T-helper 22 cell (primary cell): ENCODE measurements around the gene SMAD3.

Experiments
- DNase-seq: peaks from one replicate; pipeline ENCODE4 v3.0.0-alpha.2; 2020; ENCODE audit warnings: low read depth

Gene SMAD3

DNA sequence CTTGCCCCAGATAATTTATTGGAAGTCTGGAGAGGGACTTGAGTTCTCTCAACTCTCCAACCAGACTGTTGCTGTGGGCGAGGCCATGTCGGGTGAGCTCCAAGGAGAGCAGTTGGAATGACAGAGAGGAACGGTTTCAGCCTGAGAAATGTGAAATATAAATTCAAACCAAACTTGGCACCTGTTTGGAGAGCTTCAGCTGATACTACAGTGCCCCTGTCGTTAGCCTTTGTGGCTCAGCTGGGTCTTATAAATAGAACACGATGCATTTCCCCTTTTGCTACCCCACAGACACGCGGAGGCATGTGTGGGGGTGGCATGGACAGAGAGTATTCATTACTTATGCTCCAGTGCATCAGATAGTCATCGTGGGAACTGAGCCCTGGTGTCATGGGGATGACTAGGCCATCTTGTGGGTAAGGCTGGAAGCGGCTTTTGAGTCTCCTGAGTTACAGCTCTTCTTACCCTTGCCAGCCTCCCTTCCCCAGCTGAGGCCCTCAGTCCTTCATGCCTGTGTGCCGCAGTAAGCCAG lies 15.6 kb downstream of the SMAD3 start:
- DNase-seq: no peak

DNA sequence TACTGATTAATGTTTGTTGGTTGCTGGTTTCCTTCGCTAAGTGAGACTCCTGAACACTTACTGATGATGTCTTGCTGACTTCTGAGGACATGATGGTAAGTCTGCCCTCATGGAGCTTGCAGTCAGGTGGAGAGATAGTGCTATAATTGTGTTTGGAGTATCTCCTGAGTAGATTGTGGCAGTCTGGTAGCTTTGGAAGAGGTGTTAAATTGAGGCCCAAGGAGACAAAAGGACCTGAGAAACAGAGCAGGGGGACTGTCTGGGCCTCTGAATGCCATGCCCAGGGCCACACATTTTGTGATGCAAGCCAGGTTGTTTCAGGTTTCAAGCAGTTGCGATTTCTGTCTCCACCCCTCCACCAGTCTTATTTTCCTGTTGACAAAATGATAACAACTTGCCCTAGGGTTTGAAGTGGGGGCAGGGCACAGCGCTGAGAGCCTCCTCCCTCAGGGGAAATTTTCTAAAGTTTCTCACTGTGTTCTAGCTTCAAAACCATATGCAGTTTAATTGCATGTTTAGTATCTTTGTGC lies 16.7 kb downstream of the SMAD3 start:
- DNase-seq: peak; percentile 34

DNA sequence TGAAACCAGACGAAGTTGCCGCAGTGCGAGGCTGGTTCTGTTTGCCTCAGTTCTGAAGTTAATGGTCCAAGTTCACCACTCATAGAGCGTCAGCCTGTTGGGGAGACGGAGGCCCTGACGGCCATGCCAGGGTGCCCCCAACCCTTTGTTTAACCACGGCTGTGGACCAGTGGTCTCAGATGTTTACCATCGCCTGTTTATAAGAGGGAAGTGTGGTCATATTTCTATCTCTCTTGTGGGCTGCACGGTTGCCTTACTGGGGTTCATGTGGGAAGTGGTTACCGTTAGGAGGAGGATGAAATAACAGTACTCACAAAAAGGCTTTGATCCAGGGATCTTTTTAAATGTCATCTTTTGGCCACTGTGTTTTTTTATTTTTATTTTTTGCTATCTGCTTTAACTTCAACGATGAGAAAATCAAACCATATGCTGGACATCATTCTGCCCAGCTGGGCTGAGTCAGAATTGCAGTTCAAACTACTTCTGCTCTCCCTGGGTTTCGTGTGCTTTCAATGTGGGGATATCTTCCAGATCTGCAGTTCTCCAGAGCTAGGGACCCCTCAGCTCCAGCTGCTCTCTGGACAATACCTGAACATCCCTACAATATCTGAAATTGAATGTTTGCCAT lies 17.8 kb downstream of the SMAD3 start:
- no peak for DNase-seq

DNA sequence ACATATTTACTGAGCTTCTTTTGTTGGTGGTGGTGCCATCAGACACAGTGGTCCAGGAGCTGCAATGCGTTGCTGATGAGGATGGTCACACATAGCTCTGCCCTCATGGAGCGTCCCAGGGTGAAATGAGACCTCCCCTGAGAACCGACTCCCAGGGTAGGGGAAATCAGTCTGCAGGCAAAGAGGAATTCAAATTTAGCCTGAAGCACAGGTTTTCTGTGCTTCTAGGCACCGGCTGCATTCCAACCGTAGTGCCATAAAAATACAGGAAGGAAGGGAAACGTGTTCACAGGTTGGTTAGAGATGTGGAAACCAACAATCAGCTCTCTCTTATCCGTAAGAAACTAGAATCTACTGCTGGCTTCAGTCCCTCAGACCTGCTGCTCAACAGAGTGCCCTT lies 19.2 kb downstream of the SMAD3 start:
- DNase-seq: no peak

DNA sequence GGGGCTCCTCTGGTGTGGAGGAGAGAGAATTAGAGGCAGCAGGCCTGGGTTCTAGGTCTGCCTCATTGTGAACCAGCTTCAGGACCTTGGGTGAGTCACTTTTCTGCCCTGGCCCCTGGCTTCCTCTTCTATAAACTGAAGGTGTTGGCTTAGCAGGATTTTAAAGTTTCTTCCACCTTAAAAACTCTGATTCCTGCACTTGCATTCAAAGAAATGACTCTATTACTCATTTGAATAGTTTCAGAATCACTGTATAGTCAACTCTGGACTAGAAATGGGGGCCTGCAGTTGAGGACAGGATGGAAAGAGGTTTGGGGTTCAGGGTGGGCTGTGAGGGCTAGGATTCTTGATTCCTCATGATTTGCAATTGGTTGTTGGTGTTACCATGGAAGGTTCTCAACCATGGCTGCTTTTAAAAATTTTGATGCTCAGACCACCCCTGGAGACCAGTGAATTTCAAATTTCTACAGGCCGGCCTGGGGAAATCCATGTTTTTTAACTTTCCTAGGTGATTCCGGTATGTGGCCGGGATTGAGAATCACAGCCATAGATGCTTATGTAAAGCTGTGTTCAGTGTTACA lies 19.9 kb downstream of the SMAD3 start:
- no peak for DNase-seq

DNA sequence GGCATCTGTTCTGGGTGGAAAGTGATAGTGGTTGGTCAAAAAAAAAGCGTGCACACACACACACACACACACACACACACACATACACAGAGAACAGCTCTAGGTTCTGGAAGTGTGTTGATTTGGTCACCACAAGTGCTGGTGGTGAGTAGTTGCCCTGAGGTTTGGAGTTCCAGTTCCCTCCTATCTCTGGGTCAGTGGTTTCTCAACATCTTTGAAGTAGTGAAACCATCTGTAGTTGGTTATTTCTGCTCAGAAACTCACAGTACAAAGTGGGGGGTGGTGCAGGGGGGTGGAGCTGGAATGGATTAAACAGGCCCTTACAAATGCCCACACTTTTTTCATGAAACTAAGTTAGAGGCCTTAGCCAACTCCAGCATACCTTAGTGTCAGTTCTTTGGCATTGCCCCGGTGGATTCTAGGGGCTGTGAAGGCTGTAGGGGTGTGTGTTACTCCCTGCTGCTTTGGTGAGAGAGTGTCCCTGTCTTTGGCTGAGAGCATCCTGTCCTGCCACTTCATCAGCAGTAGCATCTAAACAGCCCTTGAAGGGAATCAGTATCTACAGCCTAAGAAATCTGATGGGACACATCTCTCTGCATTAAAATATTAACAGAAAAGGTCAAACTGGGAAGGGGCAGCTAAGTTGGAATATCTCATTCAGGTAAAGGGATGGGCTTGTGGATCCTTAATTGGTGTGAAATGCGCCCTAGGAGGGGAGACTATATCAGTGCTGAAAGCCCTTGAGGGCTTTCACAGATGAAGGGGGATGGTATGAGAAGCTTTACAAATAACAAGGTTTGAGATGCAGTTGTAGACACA lies 20.6 kb downstream of the SMAD3 start:
- no peak for DNase-seq

DNA sequence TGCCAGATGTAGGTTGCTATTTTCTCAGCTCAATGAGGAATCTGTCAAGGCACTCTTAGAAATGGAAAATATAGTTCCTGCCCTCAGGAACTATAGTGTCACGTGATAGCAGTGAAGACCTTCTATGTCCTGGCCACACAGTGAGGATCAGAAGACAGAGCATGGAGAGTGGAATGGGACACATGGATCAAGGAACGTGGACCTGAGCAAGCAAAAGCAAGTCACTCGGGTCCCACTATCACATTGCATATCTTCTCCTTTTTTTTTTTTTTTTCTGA lies 21.2 kb downstream of the SMAD3 start:
- DNase-seq: no peak

DNA sequence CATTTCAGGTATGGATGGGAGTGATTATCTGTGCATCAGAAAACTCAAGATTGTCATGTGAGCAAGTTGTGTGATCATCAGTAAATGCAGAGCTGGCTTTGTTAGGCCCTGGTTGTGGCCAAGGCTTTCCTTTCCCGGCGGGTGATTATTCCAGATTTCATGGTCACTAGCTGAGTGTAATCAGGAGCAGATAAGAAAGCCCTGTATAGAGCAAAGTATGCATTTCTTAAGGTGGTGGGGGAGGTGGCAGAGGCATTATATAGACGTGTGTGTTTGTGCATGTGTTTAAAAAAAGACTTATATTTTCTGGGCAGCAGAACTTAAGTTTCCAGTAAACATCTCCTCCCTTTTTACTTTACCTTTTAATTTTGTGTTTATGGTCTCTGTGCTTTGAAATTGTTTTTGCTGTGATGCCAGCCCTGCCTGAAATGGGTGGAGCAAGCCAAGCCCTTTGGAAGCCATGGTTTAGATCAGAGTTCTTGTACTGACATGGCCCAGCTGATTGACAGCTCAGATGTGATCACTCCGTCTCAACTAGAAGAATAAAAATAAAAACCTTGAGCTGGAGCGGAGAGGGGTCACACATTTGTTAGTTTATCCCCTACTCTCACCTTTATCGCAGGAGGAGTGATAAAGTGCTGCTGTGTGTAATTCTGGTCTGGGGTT lies 22.2 kb downstream of the SMAD3 start:
- no peak for DNase-seq

DNA sequence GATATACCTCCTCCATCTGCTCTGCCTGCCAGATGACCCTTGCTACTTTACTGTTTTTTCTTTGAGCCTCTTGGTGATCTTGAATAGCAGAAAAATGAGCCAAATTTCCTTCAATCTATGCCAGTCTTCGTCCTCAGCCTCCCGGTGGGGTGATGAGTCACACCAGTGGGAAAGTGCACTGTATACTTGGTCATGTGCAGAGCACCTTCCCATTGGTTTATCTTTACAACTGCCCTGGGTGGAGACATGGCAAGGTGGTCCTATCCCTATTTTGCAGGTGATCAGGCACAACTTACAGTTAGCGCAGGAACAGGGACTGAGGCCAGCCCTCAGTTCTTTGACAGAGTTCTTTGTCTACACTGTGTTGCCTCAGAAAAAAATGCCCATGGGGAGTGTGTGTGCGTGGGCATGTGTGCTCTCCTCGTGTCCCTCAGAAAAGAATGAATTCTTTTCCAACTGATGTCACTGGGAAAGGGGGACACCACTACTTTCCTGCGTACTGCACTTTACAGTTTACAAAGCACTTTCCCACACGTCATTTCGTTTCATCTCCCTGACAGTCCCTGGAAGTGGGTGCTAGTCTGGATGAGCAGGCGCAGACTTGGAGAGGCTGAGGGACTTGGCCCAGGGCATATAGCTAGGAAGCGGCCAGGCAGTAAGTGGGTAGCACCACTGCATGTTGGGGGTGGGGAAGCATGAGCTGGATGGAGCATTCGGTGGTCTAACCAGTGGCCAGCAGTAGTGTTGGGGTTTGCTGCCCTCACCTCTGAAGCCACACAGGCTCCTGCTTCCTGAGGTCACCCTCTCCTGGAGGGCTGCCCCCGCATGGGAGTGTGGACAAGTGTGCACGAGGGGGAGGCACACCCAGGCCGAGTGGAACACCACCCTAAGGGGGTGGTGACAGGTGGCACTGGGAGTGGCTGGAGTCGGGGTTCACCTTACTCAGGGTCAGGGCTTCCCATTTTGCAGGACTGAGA lies 24.1 kb downstream of the SMAD3 start:
- no peak for DNase-seq

DNA sequence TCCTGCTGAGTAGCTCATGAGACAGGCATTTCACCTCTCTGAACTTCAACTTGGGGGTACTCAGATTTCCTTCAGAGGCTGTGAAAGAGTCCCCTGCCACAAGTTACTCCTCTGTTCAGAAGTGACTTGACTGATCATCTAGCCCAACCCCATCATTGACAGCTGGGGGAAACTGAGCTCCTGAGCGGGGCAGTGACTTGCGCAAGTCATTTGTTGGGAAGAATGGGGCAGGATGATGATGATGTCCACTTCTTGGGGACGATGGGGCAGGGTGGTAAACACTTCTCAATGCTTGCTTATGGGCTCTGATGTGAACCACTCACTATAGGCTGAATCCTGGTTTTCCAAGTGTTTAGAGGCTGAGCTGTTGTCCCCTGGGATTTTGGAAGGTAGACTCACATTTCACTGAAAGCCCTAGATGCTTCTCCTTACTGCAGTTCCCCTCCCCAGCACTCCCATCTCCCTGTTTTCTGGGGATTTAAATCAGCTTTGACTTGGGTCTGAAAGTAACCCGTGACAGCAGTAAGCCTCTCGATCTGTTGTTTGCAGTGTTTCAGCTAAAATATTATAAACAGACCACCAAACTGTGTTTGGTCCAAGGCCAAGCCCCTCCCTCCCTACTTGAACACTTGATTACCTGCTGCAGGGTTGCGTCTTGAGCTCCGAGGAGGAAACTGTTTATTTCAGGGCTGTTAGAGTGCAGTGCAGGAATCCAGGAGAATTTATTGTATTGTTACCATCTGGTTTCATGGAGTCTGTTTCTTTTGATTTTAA lies 25.1 kb downstream of the SMAD3 start:
- DNase-seq: no peak

DNA sequence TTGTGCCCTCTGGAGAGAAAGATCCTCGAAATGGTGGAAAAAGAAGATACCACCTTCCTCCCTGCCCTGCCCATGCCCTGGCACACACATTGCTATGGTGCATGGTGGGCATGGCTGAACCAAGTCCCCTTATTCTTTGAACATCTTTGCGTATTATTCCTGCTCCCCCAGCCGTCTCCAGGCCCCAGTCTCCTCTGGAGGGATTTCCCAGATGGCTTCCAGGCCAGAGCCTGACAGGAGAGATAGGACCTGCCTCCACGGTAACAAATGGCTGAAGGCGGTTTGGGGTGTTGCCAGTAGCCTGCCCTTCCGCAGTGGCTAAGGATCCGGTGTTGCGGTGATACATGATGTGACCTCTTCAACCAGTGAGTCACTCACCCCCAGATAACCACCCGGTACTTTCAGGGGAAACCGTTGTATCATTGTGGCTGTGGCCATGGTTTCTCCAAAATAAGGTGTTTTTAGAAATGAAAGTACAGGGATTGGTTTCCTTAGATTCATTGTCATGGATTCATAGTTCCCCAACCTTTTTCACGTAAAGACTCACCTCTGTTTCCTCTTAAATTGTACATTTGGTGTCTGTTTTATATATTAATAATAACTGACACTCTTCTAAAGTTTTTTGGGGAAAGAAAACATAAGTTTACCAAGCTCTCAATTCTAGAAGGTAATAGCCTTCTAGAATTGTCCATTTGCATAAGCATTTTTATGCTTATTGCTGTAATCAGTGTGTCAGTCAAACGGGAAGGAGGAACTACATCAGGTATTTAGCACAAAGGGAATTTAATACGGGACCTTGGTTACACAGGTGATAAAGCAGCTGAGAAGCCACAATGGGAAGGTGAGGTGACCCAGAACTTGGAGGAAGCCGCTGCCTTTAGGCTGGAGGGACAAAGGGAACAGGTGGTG lies 25.9 kb downstream of the SMAD3 start:
- DNase-seq: peak; percentile 69

DNA sequence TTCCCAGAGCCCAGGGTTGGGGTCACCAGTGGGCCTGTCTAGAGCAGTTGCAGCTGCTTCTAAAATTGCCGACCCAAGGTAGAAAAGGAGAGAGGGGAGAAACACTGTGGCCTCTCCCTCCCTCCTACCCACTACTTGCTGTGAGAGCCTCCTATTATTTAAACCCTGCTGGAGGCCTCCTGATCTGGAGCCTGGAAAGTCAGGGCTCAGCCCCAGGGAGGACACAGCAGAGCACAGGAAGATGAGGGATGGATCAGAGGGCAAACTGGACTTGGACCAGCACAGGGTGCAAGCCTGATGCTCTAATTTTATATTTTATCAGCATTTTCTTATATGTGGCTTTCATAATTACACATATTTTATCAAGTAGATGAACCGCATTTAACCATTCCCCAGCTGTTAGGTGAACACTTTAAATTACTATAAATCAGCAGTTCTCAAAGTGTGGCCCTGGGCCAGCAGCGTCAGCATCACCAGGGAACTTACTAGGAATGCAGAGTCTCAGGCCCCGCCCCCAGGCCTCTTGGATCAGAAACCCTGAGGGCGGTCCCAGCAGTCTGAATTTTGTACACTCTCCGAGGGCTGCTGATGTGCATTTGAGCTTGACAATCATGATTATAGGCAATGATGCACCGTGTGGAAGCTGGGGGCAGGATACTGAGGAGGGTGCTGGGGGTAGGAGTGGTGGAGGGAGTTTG lies 26.7 kb downstream of the SMAD3 start:
- no peak for DNase-seq

DNA sequence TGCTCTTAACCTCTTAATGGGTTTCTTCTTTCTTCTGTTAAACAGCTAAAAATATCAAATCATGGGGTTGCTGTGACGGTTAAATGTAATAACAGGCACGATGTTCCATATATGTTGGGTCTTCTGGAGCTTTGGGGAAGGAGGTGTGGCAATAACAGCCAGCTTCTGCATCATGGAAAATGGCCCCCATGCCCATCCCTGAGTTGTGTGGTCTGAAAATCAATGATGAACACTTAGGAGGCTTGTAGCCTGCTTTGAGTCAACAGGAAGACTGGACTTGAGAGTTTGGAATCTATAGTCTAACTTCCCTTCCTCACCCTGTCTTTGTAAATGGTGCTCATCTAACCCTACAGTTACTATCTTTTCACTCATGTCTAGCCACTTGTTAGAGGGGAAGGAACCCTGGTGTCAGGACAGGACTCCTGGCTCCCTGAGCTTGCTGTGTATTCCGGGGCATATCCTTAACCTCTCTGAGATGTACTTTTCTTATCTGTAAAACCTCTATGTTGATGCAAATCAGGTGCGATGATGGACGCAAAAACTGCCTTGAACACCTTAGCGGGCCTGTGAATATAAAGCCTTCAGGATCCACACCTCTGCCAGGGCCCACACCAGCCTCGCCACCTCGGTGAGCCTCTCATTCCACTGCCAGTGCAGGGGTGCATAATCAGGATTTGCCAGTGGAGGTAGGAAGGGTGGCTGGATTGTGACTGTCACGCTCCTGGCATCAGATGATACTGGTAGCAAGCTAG lies 27.5 kb downstream of the SMAD3 start:
- no peak for DNase-seq

DNA sequence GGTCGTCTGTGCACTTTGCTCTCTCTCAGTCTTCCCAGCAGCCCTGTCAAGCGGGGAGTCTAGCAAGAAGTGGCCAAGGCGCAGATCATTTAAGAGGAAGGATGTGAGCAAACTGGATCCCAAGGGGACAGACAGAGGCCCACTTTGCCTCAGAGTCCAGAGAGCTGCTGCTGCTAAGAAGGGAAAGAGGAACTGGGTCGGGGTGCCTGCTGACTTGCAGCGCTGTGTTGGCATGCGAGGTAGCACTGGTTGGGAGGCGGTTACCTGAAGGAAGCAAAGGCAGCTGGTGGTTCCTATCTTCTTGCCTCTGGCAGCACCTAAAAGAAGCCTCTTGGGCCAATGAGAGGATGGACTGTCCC lies 28.1 kb downstream of the SMAD3 start:
- DNase-seq: no peak

DNA sequence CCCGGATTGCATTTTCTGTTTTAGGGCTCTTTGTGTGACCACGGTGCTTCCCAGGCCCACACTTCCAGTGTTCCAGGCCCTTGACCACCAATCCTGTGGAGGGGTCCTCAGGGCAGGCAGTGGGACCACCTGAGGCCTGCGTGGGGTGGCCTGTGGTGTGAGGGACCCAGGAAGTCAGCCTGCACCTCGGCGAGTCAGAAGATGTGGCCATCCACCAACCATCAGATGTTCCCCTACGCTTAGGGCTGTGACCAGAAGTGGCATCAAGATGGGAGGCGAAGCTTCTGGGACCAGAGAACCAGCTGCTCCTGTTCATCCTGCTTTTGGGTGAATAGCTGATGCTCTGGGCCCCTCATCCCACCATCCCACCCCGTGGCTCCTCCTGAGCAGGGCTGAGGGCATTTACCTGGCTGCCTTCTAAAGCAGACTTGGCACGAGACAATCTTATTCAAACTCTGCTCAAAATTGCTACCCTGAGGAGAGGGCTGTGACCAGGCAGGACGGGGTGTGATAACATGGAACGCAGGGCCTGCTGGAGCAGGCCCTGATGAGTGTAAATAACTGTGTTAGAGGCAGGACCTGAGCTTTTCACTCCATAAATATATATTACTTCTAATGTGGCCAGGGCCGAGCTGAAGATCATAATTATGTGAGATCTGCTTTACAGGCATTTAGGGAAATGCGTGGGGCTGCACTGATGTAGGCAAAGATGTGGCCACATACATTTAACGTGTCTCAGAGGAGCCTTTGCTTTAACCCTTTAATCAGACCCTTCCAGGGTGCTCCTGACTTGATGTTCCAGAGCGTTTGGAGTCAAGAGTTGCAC lies 28.8 kb downstream of the SMAD3 start:
- DNase-seq: no peak

DNA sequence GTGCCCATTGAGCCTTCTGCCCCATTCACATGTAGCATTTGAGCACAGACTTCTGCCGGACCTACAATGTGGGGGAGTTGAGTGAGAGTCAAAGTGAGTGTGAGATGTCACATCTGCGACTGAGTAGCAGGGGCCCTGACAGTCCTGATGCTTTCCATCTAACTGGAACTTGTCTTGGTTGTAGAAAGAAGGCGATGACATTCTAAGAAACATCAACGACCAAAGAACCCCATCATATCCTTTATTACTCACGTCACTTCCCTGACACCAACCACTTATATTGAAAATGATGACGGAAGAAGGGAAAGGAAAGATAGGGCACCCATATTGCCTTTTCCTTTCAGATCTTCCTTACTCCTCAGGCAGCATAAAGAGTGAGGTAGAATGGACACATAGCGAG lies 30.5 kb downstream of the SMAD3 start:
- DNase-seq: no peak

DNA sequence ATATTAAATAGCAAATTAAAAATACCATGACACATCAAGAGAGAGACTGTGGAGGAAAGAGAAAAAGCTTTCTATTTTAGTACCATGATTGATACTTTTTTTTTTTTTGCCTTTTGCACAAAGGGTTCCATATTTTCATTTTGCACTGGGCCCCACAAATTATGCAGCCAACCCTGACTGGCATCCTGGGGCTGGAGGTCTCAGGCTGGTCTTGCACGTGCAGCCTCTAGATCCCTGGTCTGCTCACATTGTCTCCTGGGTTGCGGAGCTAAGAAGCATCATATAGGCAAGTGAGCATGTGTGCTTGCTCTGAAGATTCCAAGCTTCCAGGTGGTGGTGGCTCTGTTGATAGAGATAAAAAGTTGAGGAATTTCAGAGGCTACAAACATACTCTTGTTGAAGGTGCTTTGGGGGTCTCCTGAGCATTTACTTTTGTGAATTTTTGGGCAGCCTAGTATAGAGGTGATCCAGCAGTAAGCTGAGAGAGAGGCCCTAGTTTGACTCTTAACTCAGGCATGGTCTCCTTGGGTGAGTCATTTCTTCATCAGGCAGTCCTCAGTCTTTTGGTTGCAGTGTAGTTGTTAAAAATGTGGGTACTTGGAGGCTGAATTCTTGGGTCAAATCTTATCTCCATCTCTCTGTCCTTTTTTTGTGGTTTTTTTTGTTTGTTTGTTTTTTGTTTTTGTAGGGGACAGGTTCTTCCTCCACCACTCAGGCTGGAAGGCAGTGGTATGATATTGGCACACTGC lies 31.3 kb downstream of the SMAD3 start:
- DNase-seq: no peak
